Omental fat pad (tissue), 4 donors: ENCODE results near the gene BBS7. TPM values are rescaled to one million over a fixed set of nuclear protein-coding genes. Genes with fewer than 3 reads are reported as not detected.

Experiments
- ATAC-seq: fragments of 150-250 bp; one replicate; pipeline ENCODE4 v1.9.1; 2016; ENCODE audit warnings: mild to moderate bottlenecking, moderate library complexity; ENCODE audit not compliant: low FRiP score
- DNase-seq: peaks from one replicate; pipeline ENCODE4 v3.0.0-alpha.2; 2019; ENCODE audit warnings: low spot score
- total RNA-seq, 4 donors: library from RNA; depleted of rRNA; stranded (reverse); fragments of >200 nt; gene quantifications; one replicate each; pipeline ENCODE4 v1.1.0, GENCODE V29; 2016
- TF ChIP-seq, protein P1 (sequence below), 3 donors: fragments of 450-650 bp; IDR thresholded peaks; one replicate each; pipeline ENCODE4 v1.5.1; 2016 to 2017; ENCODE audit warnings: antibody characterized with exemption in 3 of 3, mild to moderate bottlenecking in 3 of 3, moderate library complexity in 2 of 3

BBS7 gene
- total RNA-seq, 4 donors from 2014 or later, result 6.2 to 11.2 (median 10.0) TPM

DNA sequence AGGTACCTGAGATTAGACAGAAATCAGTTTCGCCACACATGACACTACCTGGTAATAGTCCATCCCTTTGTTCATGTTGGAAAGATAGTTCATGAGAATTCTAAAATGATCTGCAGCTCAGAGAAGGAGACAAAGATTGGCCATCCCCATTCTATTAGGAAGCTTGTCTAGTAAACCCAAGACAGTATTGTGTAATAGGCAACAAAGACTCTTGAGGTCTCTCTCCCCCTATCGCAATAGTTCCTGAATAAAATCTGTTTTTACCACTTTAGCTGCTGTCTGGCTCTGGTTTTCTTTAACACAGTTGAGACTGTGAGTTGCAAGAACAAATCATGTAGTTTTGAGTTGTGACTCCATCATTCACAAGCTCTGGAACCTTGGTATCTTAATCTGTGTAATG, 14.8 kb upstream of the BBS7 start:
- DNase-seq (no peak), ATAC-seq (no peak)
- TF ChIP-seq, protein P1, sequence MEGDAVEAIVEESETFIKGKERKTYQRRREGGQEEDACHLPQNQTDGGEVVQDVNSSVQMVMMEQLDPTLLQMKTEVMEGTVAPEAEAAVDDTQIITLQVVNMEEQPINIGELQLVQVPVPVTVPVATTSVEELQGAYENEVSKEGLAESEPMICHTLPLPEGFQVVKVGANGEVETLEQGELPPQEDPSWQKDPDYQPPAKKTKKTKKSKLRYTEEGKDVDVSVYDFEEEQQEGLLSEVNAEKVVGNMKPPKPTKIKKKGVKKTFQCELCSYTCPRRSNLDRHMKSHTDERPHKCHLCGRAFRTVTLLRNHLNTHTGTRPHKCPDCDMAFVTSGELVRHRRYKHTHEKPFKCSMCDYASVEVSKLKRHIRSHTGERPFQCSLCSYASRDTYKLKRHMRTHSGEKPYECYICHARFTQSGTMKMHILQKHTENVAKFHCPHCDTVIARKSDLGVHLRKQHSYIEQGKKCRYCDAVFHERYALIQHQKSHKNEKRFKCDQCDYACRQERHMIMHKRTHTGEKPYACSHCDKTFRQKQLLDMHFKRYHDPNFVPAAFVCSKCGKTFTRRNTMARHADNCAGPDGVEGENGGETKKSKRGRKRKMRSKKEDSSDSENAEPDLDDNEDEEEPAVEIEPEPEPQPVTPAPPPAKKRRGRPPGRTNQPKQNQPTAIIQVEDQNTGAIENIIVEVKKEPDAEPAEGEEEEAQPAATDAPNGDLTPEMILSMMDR (IDR thresholded peaks at IDR 0.05), result no peak

DNA sequence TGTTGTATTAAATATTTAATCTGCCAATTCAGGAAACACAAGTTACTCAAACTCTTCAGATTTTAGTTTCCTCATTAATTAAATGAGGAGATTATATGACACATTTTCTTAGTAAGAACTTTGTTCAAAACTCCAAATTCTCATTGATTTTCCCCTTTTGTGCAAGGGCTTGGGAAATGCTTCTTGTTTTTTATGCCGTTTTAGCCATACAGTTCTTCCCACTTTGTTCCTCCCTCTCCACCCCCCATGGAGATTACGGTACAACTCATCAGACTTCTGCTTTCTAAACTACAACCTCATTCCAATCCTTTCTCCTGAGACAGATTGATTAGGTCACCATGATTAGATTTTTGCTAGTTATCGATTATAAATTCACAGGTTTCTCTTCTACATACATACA, 10.9 kb upstream of the BBS7 start:
- ATAC-seq (no peak), DNase-seq (no peak)
- TF ChIP-seq, protein P1 (IDR thresholded peaks at IDR 0.05), result no peak

DNA sequence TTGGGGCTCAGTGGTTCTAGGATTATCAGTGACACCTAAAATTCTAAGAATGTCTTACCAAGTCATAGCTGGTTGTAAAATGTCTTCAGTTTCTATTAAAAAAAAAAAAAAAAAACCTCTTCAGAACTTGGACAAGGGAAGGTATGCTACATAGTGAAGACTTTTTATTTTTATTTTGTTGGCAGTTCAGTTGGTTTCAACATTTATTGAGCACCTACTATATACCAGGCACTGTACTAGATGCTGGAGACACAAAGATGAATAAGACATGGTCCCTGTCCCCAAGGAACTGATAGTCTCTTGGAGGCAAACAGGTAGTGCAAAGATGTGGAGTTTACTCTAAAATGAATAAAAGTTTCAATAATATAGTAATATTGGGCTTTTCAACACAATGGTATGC, 8.9 kb upstream of the BBS7 start:
- ATAC-seq (no peak), DNase-seq (no peak)
- TF ChIP-seq, protein P1 (IDR thresholded peaks at IDR 0.05), result no peak

DNA sequence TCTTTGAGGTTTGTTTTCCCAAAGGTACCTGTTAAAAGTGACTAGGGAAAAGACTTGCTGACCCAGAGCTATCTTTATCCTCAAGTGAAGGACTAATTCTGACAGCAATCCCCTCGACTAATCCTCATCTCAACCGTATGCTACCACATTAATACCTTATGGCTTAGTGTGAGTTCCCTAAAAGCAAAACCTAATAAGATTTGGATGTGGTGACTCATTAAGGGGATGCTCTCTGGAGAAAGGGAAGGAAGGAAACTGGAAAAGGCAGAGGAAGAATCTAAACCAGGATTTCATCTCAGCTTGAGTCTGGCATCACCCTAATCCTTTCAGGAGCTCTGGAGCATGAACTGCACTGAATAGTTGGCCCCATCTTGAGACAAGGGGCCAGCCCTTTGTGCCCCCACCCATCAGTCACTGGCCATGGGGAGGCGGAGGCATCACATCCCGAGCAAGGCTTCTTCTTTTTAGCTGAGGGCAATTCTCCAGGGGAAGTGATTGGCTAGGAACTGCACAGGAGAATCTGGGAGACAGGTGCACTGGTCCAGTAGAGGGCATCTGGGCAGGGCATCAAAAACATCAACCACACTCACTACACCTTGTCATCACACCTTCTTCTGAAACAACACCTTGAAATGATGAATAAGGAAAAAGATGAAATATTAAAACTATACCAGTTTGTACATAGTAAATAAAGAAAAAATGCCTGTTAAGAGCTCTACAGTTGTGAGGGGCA, 6.9 kb upstream of the BBS7 start:
- DNase-seq (no peak), ATAC-seq (no peak)
- TF ChIP-seq, protein P1 (IDR thresholded peaks at IDR 0.05), result no peak

DNA sequence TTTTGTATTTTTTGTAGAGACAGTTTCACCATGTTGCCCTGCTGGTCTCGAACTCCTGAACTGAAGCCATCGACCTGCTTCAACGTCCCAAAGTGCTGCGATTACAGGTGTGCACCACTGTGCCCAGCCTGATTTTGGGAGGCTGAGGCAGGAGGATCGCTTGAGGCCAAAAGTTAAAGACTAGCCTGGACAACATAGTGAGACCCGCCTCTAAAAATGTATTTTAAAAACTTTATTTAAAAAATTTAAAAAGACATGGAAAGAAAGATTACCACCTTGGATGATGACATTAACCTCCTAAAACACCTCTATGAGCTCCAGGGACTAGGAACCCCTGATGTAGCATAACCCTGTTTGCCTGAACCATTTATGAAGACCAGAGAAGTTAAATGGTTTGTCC, 5.8 kb upstream of the BBS7 start:
- DNase-seq, result no peak
- TF ChIP-seq, protein P1 (IDR thresholded peaks at IDR 0.05), result no peak
- no peak for ATAC-seq

DNA sequence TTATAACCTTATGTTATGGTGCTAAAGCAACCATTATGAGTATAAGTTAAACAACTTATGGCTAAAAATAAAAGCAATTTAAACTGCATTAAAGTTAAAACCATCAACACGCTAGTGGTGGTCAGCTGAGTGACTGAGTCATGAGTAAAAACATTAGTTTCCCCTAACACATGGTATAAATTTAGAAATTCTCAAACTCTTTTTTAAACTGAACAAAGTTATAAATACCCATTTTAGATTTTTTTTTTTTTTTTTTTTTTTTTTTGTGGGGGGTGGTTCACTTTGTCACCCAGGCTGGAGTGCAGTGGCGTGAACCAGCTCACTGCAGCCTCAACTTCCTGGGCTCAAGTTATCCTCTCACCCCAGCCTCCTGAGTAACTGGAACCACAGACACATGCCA, 5.4 kb upstream of the BBS7 start:
- DNase-seq (no peak), ATAC-seq (no peak)
- TF ChIP-seq, protein P1 (IDR thresholded peaks at IDR 0.05), result no peak

DNA sequence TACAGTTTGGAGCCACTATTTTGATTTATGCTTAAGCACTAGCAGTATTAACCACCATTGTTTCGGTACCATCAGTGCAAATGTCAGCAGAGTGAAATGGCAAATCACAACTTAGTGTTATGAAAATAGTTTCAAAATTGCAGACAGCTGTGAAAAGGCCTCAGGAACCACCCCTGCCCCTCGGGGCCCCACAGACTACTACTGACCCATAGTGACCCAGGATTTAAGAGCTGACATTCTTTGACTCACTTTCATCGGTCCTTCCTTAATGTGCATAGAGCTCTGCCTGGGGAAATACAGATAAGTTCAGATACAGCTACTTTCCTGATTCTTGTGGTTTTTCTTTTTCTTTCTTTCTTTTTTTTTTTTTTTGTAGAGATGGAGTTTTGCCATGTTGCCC, 3.3 kb upstream of the BBS7 start:
- no peak for ATAC-seq
- no peak for DNase-seq
- TF ChIP-seq, protein P1 (IDR thresholded peaks at IDR 0.05), result no peak
